HT1080 (cell line): Measurements from ENCODE around the gene C1orf35. TPM values are rescaled to one million over a fixed set of nuclear protein-coding genes. Genes with fewer than 3 reads are reported as not detected.
"Not testable (repeated sequence)": the region's sequence is repeated elsewhere in the genome, so short reads cannot be mapped to it uniquely, and the experiment has no call there.

Experiments used
- DNase-seq: peaks from one replicate; pipeline ENCODE4 v3.0.0-alpha.2; 2015; ENCODE audit warnings: low read depth
- total RNA-seq: library from RNA; depleted of rRNA; stranded (reverse); fragments of >200 nt; shearing (Covaris generic); gene quantifications from 2 replicates; pipeline ENCODE4 v1.2.3, GENCODE V29; 2014

C1orf35 gene
- total RNA-seq, 1 experiment from 2014 or later = 19.7 TPM

DNA sequence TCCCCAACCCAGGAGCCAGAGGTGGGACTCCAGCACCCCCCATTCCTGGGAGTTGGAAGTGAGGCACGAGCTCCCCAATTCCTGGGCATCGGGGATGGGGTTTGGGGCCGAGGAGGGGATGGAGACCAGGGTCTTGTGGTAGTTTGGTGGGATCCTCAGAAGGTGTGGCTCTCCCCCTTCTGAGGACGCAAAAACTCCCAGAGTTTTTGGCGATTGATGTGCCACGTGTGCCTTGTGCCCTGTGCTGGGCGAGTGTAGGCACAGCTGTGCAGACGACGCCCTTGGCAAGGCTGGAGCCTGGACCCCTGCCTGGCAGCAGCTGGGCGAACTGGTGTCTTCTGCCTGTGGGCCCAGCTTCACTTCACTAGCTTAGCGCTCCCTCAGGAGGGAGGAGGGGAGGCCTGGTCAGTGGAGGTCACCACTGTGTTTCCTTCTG is 39.6 kb upstream of the C1orf35 start:
- DNase-seq = no peak

DNA sequence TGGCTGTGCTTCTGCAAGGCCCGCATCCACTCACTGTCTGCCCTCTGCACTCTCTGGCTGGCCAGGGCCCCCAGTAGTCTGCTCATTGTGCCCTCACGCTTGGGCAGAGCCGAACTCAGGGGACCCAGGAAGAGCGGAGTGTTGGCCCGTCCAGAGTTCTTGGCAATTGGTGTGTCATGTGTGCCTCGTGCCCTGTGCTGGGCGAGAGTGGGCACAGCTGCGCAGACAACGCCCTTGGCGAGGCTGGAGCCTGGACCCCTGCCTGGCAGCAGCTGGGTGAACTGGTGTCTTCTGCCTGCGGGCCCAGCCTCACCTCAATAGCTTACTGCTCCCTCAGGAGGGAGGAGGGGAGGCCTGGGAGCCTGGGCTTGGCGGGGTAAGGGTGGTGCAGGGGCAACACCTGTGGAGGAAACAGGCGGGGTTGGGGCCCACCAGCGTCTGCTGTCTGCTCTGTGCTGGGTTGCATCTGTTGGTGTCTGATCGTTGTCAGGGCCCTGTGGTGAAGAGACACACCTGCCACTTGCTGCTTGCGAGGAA is 39.1 kb upstream of the C1orf35 start:
- DNase-seq = no peak

DNA sequence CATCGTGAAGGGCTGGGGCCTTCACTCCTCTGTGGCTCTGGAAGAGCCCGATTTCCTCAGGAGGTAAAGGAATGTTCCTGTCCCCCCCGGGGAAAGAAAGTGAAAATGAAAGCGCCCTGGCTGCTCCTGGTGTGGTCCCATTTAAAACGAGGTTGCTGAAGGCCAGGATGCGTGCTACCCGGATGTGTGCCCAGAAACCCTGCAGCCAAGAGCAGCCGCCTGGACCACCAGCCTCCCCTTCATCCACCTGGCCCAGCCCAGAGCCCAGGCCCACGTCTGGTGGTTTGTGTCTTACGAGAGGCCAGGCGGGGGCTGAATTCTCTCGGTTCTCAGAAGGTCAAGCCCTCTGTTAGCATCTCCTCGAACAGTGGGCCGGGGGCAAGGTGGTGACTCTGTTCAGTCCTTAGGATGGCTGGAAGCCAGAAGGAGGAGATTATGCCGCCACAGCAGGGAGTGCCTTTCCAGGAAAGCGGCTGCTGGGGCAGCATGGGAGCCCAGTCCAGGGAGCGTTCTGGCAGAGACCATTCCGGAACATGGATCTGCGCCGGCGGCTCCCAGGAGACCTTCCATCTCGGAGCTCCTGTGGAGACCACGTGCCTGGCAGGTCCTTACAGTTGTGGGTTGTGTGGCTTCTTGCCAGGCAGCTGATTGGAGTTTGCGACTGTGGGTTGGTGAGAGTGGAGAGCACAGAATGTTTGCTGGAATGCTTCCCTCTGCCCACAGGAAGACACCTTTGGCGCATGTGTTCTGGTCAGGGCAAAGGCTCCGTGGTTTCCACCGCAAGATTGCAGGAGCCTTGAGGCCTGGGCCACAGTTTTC is 38.3 kb upstream of the C1orf35 start:
- DNase-seq = peak; percentile 59

DNA sequence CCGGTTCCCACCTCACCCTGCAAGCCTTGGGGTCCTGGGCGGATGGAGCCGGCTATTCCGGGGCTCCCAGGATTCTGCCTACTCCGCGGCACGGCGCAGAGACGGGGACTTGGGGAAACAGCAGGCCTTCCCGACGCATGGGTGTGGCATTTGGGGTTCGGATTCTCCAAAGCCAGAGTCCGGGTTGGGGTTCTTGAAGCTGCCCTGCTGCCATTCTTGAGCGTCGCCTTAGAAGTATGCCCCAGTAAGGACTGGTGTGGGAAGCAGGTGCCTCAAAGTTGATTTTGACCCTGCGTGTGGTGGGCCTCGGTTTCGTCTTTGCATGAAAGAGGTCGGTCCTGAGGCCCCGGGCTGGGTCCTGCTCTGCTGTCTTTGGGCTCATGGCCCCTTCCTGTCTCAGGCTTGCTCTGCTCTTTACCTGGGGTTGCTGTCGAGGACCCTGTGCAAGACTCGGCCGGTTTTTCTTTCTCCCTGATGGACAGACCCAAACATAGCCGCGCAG is 37.6 kb upstream of the C1orf35 start:
- no peak for DNase-seq

DNA sequence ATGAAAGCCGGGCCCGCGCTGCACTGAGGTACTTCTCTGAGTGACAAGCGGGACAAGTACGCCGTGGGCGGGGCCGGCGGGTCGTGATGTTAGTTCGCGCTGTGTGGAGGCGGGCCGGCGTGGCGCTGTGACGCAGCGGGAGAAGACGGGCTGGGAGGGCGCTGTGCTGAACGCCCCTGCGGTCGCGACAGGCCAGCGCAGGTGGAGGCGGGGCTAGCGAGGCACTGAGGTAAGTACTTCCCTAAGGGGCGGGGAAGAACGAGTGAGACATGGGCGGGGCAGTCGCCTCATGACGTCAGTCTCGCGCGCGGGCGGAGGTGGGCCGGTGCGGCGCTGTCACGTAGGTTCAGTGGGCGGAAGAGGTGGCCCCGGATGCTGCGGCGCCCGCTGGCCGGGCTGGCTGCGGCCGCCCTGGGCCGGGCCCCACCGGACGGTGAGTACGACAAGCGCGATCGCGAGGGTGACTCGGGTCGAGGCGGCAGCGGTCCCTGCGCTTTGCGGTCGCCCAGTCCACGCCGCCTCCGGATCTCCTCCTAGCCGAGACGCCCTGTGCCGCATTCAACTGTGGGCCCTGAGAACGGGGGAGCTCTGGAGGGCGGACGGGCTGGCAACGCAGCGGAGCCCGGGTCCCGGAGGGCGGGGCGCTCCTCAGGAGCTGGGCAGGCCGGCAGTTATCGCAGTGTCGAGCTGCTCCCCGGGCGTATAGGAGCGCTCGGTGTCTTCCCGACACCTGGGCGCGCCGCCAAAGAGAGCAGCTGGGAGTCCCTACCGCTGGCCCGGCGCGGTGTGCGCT is 37.0 kb upstream of the C1orf35 start, which contains the start of gene GUK1:
Gene GUK1, plus strand, starts transcription at position 349 of the 793 bp plus-strand sequence. Its CDS starts 24 bp downstream, at position 373.
- DNase-seq = peak; percentile 100

DNA sequence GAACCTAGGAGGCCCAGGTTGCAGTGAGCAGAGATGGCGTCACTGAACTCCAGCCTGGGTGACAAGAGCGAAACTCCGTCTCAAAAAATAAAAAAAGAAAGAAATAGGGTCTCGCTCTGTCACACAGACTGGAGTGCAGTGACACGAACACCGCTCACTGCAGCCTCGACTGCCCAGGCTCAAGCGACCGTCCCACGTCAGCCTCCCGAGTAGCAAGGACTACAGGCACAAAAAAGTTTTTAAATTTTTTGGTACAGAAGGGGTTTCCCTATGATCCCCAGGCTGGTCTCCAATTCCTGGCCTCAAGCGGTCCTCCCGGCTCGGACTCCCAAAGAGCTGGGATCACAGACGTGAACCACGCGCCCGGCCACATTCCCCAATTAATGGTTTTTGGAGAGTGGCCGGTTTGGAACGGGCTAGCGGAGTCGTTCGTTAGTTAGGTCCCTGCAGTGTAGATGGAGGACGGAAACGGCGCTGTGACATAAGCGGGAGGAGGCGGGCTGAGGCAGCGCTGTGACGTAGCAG is 36.3 kb upstream of the C1orf35 start:
- no peak for DNase-seq

DNA sequence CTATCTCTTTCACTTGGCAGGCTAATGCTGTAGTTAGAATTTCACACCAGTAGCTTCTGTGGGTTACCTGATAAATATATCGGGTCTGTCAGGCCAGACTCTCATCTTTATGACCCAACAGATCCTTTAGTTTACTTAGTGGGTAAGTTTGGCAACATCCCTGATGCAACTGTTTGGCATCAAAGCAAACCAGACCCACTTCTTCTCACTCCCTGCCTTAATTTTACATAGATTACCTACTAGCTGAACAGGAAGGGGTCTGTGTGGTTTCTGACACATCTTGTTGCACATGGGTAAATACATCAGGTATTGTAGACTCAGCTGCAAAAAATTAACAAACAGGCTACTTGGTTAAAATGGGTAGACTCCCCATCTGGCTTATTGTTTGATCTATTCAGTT is 33.8 kb upstream of the C1orf35 start:
- no peak for DNase-seq

DNA sequence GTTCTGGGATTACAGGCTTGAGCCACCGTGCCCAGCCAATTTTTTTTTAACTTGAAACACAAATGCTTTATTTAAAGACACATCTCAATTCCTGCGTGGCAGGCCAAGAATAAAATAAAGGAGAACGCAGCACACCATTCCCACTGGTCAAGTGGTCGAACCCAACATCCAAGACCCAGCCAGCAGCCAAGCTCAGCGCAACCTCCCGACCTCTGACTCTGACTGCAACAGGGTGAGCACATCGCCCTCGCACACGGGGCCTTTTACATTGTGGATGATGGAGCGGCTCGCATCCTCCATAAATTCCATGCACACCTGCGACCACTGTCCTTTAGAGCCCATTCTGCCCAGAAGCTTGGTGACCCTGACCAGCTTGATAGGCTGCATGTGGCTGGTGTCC is 31.5 kb upstream of the C1orf35 start:
- DNase-seq = no peak

DNA sequence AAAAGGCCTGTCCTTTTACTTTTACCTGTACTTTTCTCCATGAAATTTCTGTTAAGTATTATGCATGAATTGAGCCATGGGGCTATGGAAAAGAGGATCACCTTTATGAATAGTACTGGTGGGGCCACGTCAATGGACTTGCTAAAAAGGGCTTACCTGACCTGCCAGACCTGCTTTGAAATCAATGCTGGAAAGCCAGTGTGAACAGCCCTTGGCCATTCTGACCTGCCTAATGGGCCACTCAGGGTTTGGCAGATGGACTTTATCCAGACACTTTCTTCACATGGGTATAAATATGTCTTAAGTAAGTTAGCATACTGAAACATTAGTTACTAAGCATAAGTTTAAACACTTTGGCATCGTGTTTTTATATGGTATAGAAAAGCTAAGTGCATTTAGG is 28.6 kb upstream of the C1orf35 start:
- DNase-seq = no peak

DNA sequence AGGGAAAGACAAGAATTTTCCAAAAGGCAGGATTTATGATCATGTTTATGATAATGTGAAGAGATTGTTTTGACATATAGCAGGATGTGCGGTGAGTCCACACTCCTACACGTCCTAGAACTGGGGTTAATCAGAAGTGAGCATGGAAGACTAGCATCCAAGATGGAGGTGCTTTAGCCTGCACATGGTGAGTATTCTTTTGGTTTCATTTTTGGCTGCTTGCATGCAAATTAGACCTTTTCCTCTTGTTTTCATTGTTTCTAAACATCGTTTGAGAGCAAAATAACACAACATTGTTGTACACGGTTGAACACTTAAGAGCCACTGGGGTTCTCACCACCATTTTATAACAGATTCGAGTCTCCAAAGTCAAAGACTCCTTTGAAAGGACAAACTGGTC is 22.1 kb upstream of the C1orf35 start:
- DNase-seq = no peak

DNA sequence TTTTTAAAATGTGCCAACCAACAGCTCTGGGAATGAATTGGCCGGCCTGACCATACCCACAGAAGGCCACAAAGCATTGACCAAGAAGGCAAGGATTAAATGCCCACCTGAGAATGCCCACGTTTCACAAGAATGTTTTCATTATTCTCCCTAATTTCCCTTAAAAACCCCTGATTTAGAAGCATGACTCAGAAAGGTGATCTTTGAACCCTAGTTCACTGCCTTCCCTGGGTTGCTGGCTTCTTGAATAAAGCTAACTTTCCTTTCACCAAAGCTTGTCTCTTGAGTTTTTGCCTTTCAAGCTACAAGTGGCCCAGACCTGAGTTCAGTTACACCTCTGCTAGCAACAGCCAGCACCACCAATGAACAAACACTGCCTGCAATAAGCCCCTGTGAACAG is 20.4 kb upstream of the C1orf35 start:
- DNase-seq = no peak

DNA sequence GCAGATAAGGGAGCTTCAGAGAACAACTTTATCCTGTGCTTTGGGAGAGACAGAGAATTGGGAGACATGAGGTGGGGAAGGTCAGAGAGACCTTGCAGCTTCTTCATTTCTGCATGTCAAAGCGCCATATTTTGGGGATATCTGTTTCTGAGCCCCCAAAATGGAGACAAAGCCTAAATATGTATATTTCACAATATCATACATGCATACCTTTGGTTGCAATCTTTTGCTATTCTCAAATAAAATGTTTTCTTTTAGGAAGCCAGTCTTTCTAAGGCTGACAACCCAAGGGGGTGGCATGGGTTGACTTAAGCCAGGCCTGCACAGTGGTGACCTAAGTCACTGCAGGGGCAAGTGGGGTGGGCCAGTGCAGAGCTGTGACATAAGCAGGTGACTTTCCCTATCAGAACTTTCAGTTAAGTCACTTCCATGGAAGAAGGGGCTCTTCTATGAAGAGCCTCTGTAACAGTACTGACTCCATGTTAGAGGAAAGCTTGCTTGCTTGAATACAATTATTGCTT is 19.9 kb upstream of the C1orf35 start:
- no peak for DNase-seq

DNA sequence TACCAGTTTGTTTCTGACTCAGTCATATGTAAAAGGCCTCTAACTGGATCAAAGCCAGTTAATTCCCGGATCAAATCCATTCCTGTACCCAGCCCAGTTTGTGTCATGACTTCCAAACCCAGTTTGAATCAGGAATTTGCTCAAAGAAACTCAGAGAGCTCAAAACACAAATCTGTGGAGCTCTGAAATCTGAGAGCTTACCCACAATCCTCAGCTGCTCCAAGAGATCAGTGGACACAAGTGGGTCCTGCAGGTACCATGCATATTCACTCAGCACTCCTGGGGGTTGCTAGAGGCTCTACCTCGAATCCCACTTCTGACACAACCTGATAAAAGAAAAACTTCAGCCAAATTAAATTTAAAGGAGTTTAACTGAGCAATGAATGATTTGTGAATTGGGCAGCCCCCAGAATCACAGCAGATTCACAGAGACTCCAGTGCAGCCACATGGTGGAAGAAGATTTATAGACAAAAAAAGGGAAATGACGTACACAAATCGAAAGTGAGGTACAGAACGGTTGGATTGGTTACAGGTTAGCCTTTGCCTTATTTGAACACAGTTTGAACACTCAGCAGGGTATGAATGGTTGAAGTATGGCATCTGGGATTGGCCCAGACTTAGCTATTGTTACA is 17.8 kb upstream of the C1orf35 start:
- DNase-seq = peak; percentile 83

DNA sequence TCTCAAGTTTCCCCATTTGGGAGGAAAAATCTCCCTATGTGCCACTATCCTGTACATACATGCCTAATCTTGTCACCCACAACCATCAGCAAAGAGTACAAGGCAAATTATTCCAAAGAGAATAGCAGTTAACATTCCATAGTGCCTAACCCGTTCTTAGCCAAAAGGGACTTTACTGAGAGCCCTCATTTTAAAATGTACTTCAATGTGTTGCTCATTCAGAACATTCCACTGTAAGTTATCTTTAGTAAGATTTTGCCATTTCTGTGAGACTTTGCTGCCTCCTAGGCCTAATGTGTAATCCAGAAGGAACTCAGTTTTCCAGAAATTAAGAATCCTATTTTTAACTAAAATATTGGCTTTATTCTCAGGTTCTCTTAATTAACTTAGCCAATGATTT is 17.2 kb upstream of the C1orf35 start:
- no peak for DNase-seq

DNA sequence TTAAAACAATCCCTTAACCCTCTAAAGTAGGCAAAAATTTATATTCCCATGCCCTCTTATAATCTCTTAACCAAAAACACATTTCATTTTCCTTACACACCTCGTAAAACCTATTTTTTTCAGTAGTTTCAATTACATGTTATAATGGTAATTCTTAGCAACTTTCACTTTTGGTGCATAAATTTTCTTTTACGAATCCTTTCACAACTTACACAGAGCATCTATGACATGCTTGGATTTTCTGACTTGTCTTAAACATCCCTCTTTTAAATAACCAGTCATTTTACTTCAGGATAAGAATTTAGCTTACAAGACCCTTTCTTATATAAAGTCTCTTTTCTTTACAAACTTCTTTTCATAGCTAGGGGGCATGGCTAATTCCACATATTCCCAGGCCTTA is 14.9 kb upstream of the C1orf35 start:
- DNase-seq = no peak

DNA sequence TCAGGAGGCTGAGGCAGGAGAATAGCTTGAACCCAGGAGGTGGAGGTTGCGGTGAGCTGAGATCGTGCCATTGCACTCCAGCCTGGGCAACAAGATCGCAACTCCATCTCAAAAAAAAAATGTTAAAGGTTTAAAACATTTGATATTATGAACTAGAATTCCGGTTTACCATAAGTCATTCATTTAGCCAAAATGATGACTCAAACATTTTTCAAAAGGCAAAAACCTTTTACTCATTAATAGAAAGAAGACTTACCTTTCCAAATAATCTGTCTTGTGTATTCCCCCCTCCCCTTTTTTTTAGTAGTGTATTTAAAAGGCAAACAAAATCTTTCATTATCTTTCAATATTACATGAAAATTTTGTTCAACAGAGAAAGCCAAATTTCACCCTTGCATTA is 14.2 kb upstream of the C1orf35 start:
- DNase-seq = no peak

DNA sequence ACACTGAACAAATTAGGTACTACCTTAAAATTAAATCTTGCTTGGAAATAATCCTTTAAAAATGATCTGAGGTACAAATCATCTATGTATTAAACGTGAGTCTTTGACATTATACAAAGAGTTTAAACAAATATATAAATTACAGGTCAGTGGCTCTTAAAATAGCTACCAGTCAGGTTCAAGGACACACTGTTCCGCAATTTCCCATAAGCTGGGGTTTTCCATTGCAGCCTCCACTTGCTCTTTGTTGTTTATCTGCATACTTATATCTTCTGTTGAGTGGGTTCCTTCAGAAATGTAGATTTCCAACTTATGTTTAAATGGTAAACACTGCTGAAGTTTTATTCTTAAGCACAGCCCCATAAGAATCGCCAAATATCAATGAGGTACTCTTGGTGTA is 11.7 kb upstream of the C1orf35 start:
- no peak for DNase-seq

DNA sequence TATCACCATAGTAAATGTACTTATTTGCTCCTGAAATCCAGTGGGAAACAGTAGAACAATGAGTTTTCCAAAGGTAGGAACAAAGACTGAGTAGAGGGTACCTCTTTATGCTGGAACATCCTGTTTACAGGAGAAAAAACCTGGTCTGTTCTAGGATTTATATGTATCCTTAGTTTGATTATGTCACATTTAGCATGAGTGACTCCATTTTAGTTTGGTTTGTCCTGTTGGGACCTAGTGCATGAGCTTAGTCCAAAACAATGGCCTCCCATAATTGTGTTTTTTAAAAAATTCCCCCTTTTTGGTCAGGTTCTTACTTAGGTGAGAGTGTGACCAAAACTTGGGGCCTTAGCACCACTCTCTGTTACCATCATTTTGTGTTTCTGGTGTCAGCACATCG is 9.5 kb upstream of the C1orf35 start:
- no peak for DNase-seq

DNA sequence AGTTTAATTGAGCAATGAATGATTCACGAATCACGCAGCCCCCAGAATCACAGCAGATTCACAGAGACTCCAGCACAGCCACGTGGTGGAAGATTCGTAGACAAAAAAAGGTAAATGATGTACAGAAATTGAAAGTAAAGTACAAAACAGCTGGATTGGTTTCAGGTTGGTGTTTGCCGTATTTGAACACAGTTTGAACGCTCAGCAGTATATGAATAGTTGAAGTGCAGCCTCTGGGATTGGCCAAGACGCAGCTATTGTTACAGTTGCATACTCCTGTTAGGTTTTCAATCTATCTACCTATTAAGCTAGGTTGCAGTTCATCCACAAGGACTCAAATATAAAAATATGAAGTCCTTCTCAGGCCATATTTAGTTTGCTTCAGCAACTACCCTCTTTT is 9.0 kb upstream of the C1orf35 start:
- DNase-seq = no peak

DNA sequence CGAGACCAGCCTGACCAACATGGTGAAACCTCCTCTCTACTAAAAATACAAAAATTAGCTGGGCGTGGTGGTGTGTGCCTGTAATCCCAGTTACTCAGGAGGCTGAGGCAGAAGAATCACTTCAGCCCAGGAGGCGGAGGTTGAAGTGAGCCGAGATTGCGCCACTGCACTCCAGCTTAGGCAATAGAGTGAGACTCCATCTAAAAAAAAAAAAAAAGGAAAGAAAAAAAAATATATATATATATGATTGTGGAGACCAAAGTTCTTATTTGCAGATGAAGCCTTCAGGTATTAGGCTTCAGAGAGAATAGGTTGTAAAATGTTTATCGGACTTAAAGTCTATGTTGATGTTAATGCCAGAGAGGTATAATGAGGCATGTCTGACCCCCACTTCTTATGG is 8.2 kb upstream of the C1orf35 start:
- not testable (repeated sequence) for DNase-seq

DNA sequence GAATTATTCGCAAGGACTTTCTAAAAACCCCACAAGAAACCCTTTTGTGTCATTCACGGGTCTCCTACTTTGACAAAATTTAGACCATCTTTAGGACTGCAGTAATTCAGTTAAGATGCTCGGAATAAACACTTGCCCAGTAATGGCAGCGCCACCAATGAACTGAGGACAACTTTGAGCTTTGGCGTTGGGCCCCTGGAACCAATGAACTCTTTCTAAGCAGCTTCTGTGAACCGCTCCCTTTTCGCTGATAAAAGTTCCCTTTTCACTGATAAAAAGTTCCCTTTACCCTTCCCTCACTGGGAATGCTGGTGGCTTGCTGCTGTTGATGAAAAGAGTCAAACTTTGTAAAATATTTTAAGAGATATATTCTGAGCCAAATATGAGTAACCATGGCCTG is 7.4 kb upstream of the C1orf35 start:
- DNase-seq = no peak
